Activated CD8-positive, alpha-beta memory T cell treated with anti-CD3 and anti-CD28 coated beads for 24 hours (primary cell): ENCODE data around the gene KRI1.
A peak's percentile ranks its signal among the peaks of the same experiment; 100 is the strongest.
"Not testable (repeated sequence)": the region's sequence is repeated elsewhere in the genome, so short reads cannot be mapped to it uniquely, and the experiment has no call there.

Experiments
- DNase-seq: peaks from one replicate; pipeline ENCODE4 v3.0.0-alpha.2; 2020

Gene KRI1

DNA sequence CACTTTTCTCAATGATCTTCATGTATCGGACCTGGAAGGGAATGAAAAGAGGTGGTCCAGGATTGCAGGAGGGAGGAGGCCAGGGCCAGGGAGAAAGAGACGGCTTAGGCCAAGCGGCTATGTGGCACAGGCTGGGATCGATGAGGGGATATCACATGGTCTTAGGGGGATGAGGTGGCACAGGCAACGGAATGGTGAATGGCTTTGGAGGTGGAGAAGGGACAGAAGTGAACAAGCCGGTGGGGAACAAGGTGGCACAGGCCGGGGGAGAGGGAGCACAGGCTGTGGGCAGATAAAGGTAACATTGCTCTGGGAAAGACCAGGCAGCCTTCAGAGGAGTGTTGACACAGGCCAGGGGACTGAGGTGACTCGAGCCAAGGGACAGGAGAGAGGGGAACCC lies 8.7 kb upstream of the KRI1 start:
- no peak for DNase-seq

- DNase-seq = not testable (repeated sequence)
Observed at GRCh38 chr19:10573793-10574192, 8.0 kb upstream of the KRI1 start.

DNA sequence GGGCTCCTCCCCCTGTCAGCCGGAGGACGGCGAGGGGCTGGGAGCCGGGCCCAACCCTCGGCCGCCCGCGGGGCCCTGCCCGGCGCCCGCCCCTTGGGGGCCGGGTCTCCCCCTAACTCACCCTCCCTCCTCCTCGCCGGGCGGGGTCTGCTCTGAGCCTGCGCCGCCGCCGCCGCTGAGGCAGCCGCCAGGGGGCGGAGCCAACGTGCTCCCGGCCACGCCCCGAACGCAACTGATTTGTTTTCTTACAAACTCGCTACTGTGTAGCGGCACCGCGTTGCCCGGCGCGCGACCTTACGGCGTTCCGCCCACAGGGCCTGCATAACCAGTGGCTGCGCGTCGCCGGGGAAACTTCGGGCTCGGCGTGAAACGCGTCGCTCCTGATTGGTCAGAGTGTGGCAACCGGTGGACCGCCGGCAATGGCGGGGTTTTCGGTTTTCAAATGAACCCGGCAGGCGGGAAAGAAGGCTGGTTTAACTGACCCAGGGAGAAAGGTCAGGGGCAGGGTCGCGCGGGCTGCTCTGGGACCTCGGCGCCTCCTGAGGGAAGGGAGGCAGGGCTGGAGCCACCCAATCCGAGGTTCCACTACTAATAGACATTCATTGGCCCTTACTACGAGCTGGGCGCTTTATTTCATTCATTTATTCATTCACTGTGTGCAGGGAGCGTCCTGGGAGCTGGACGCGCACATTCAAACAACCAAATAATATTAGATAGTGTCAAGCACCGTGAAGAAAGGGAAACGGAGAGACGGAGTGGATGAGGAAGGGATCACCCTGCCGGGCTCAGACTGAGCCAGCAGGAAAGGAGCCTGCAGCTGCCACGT lies 3.2 kb upstream of the KRI1 start, which contains the start of gene CDKN2D:
TSS of gene CDKN2D (minus strand) at position 154 of the 826 bp plus-strand sequence. CDS start 326 bp downstream, outside the sequence.
- DNase-seq = peak; percentile 99

DNA sequence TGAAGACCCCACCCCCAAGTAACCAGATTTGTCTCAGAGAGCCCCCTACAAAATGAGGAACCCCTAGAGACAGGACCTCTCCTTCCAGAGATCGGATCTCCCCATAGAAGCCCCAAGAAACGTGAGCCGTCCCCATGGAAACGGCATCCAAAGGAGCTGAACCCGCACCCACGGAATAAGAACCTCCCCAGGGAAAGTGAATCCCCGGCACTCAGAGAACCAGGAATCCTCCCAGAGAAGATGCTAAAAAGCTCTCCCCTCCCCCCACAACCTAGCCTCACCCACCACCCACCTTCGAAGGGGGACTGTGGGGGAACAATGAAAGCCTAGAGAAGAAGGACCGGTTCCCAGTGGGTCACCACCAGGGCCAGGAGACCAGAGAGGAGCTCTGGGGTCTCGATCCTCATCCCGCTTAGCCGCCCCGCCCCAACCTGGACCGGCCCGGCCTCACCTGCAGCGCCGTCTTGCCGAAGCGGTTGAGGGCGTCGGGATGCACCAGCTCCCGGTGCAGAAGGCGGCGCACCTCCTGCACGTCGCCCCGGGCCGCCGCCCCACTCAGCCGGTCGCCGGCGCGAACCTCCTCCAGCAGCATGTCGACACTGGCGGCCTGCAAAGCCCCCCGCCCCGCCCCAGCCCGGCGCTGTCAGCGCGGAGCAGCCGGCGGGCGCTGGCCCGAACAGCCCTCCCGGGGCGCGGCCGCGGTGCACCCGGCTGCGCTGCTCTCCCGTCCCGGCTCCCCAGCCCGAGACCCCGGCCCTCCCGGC lies 2.4 kb upstream of the KRI1 start:
- peak; percentile 67 for DNase-seq

DNA sequence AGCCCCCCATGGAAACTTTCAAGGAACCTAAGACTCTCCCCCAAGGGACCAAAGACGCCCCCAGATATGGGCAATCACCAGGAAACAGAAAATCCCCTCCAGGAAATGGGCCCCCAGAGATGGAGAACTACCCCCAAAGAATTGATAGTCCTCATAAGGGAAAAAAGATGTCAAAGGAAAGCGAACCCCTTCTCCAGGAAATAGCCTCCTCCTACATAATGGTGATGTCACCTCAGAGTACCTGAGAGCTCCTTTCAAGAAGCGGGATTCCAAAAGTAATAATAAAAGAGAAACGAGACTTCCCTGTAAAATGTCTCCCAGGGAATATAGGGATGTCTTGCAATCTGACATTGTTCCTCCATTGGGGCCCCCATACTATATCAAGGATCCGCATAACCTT lies 1.8 kb upstream of the KRI1 start:
- DNase-seq = no peak

DNA sequence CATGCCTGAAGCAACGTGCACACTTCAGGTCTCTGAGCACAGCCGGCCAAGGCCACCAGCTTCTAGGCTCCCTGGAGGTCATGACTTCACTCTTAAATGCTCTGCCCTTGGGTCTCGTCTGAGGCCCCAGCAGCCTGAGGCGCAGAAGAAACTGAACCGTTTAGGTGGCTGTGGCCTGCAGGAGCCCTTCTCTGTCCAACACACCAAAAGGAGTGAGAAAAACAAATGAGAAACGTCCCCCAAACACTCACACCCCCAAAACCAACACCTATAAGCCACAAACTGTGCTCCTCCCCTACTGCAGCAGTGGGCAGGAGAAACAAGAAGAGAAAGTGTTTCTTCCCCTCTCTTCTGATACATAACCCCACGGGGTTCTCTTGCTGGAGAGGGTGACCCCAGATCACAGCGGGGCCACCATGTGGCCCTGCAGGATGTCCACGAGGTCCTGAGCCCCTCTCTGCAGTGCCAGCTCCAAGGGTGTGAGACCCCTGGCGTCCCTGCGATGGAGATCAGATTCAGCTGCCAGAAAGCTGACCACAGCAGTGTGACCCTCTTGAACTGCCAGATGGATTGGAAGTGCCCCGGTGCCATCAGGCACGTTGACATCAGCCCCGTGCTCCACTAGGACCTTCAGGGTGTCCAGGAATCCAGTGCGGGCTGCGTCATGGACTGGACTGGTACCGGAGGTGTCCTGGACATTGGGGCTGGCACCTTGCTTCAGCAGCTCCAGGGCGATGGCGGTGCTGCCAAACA lies 1.0 kb upstream of the KRI1 start:
- DNase-seq = peak; percentile 84

DNA sequence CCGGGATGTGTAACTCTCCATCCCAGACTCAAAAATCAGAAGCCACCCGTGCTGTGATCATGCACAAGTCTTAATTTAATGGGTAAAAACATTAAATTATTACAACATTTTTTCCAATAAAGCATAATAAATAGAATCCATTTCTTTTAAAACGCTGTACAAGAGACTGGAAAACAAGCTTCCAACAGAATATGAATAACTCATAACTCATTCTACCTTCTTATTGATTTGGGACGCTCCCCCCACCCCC lies 523 bp upstream of the KRI1 start:
- no peak for DNase-seq

GRCh38 chr19:10565028-10565566 lies 713 bp downstream of the KRI1 start:
- DNase-seq = peak; percentile 82

DNA sequence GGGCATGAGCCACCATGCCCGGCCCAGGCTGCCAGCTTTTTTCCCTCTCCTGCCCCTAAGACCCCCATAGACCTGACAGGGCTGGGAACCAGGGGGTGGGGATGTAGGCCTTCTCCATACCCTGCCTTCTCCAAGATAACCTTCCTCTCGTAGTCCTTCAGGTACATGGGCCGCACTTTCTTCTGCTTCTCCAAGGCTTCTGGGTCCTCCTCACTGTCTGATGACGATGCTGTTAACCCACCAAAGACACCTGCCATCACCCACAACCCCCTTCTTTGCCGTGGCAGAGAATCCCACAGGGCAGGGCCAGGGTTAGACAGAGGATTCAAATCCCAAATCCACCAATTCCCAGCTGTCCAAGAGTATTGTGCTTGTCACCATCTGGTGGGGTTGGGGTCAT lies 3.2 kb downstream of the KRI1 start:
- DNase-seq = no peak

- no peak for DNase-seq
Observed at GRCh38 chr19:10560154-10560553, 5.7 kb downstream of the KRI1 start.

GRCh38 chr19:10557603-10558197 lies 8.1 kb downstream of the KRI1 start:
- DNase-seq = no peak

GRCh38 chr19:10555610-10555973 lies 10.2 kb downstream of the KRI1 start:
- no peak for DNase-seq

- DNase-seq = no peak
Observed at GRCh38 chr19:10554760-10555609, 10.8 kb downstream of the KRI1 start.

GRCh38 chr19:10553943-10554381 lies 11.8 kb downstream of the KRI1 start:
- peak; percentile 80 for DNase-seq

DNA sequence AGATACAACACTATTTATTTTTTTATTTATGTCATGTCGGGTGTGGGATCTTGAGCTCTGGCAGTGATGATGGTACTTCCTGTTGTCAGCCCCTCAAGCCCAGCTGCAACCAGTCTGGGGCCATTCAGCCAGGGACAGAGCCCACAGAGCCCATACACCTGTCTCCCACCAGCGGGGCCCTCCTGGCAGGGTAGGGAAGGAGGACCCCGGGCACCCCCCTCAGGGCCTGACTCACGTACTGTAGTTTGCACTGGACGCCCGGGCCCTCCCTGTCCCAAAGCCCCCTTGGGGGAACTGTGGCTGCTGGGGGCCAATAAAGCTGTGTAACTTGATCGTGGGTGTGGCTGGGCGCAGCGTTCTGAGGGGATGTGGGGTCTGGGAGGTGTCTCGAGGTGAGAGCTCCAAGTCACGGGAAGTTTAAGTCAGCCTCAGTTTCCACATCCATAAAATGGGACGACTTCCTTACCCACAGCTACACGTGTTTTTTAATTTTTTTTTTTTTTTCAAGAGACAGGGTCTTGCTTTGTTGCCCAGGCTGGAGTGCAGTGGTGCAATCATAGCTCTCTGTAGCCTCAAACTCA lies 12.6 kb downstream of the KRI1 start:
- peak; percentile 65 for DNase-seq

- peak; percentile 75 for DNase-seq
Observed at GRCh38 chr19:10552510-10553053, 13.2 kb downstream of the KRI1 start.

- peak; percentile 75 for DNase-seq
Observed at GRCh38 chr19:10551698-10552301, 14.0 kb downstream of the KRI1 start.

DNA sequence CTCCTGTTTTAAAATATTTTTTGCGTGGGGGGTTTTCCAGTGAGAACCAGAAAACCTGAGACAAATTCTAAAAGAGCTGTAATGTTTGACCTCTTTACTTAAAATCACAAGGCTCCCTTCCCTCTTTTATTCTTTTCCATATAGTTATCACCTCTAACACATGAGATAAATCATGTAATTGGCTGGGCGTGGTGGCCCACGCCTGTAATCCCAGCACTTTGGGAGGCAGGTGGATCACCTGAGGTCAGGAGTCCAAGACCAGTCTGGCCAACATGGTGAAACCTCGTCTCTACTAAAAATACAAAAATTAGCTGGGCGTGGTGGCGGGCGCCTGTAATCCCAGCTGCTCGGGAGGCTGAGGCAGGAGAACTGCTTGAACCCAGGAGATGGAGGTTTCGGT lies 14.8 kb downstream of the KRI1 start:
- DNase-seq = not testable (repeated sequence)

DNA sequence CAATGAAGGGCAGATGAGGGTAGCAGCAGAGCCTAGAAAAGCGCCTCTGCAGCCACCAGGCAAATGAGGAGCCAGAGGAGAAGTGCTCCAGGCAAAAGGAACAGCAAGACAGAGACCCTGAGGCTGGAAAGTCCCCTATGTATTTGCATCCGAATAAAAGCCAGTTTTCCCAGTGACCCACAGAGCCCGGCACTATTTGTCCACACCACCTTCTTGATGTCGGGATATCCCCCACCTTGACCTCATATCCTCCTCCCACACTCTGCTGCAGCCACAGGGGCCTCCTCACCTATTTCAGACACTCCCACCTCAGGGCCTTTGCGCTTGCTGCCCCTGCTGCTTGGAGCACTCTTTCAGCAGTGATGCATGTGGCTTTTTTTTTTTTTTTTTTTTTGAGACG lies 15.5 kb downstream of the KRI1 start:
- DNase-seq = no peak

DNA sequence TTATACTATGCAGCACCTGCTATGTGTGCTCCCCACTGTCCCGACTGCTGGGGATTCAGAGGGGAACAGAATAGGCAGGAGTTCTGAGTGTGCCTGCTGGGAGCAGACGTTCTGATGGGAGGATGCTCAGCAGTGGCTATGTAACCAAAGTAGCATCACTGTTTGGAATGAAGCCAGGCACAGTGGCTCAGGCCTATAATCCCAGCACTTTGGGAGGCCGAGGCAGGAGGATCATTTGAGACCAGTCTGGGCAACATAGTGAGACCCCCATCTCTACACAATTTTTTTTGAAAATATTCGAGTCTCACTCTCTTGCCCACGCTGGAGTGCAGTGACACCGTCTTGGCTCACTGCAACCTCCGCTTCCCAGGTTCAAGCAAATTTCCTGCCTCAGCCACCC lies 16.1 kb downstream of the KRI1 start:
- DNase-seq = no peak

GRCh38 chr19:10548746-10549276 lies 17.0 kb downstream of the KRI1 start:
- no peak for DNase-seq
